ENCODE measurements around the gene PCNA.
A peak's percentile ranks its signal among the peaks of the same experiment; 100 is the strongest.
"Not testable (repeated sequence)": the region's sequence is repeated elsewhere in the genome, so short reads cannot be mapped to it uniquely, and the experiment has no call there.

PCNA gene

GRCh38 chr20:5095931-5096330 is 23.8 kb downstream of the PCNA start:
- no peak for DNase-seq

- DNase-seq, result no peak
Measured at GRCh38 chr20:5095454-5095853, 24.3 kb downstream of the PCNA start.

- no peak for DNase-seq
Measured at GRCh38 chr20:5092765-5093339, 26.9 kb downstream of the PCNA start.

GRCh38 chr20:5091902-5092301 is 27.9 kb downstream of the PCNA start:
- DNase-seq, result no peak

GRCh38 chr20:5090191-5090590 is 29.6 kb downstream of the PCNA start:
- no peak for DNase-seq

- no peak for DNase-seq
Measured at GRCh38 chr20:5088688-5089087, 31.1 kb downstream of the PCNA start.

- no peak for DNase-seq
Measured at GRCh38 chr20:5085380-5085779, 34.4 kb downstream of the PCNA start.

GRCh38 chr20:5080384-5080877 is 39.3 kb downstream of the PCNA start:
- DNase-seq, result no peak

- DNase-seq, result no peak
Measured at GRCh38 chr20:5078399-5078958, 41.3 kb downstream of the PCNA start.

- DNase-seq, result no peak
Measured at GRCh38 chr20:5077761-5078387, 41.9 kb downstream of the PCNA start.

- DNase-seq, result not testable (repeated sequence)
Measured at GRCh38 chr20:5076913-5077312, 42.8 kb downstream of the PCNA start.

- no peak for DNase-seq
Measured at GRCh38 chr20:5074232-5074674, 45.5 kb downstream of the PCNA start.

- DNase-seq, result no peak
Measured at GRCh38 chr20:5073660-5074231, 46.0 kb downstream of the PCNA start.

- DNase-seq, result no peak
Measured at GRCh38 chr20:5072756-5073659, 46.8 kb downstream of the PCNA start.

- not testable (repeated sequence) for DNase-seq
Measured at GRCh38 chr20:5071942-5072341, 47.8 kb downstream of the PCNA start.

- peak; percentile 13 for DNase-seq
Measured at GRCh38 chr20:5070570-5070969, 49.2 kb downstream of the PCNA start.

GRCh38 chr20:5070081-5070480 is 49.7 kb downstream of the PCNA start:
- no peak for DNase-seq

GRCh38 chr20:5069141-5069806 is 50.5 kb downstream of the PCNA start:
- no peak for DNase-seq

- DNase-seq, result no peak
Measured at GRCh38 chr20:5067877-5068645, 51.7 kb downstream of the PCNA start.

- no peak for DNase-seq
Measured at GRCh38 chr20:5065879-5066383, 53.8 kb downstream of the PCNA start.

- DNase-seq, result no peak
Measured at GRCh38 chr20:5065166-5065878, 54.4 kb downstream of the PCNA start.
